Measurements from ENCODE around the gene DTNB. TPM values are rescaled to one million over a fixed set of nuclear protein-coding genes. Genes with fewer than 3 reads are reported as not detected.

DTNB gene
- total RNA-seq, 1 donor from 2014 or later, result 4.5 TPM

- ATAC-seq (ENCODE audit: poor library complexity), result no peak
- intact Hi-C loops (cut with DNase I), result no loop called here
- no peak for DNase-seq
Observed at GRCh38 chr2:25335204-25335603, 338.2 kb downstream of the DTNB start.

DNA sequence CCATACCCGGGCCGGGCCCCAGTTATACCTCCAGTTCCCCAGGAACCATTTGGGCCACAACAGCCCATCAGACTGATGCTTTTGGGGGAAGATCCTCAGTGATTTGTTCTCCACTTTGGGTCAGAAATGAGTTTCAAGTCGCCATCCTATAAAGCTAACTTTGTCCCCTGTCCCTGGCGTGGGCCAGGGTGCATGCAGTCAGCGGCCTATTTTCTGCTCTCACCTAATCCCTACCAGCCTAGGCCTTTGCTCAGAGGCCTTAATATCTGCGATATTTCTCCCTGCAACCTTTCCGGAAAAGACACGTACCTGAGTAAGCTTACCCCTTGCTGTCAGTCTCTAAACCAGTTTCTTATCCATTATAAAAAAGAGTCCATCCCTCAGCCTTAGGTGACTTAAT, 338.9 kb downstream of the DTNB start:
- DNase-seq, result no peak
- no peak for ATAC-seq (ENCODE audit: poor library complexity)
- intact Hi-C loops (cut with DNase I), result no loop called here

GRCh38 chr2:25333981-25334380, 339.4 kb downstream of the DTNB start:
- intact Hi-C loops (cut with DNase I), result no loop called here
- DNase-seq (no peak), ATAC-seq (ENCODE audit: poor library complexity) (no peak)

- peak; percentile 84 for ATAC-seq (ENCODE audit: poor library complexity)
- DNase-seq, result peak; percentile 74
- intact Hi-C loops (cut with DNase I), result no loop called here
Observed at GRCh38 chr2:25332571-25332970, 340.8 kb downstream of the DTNB start.

DNA sequence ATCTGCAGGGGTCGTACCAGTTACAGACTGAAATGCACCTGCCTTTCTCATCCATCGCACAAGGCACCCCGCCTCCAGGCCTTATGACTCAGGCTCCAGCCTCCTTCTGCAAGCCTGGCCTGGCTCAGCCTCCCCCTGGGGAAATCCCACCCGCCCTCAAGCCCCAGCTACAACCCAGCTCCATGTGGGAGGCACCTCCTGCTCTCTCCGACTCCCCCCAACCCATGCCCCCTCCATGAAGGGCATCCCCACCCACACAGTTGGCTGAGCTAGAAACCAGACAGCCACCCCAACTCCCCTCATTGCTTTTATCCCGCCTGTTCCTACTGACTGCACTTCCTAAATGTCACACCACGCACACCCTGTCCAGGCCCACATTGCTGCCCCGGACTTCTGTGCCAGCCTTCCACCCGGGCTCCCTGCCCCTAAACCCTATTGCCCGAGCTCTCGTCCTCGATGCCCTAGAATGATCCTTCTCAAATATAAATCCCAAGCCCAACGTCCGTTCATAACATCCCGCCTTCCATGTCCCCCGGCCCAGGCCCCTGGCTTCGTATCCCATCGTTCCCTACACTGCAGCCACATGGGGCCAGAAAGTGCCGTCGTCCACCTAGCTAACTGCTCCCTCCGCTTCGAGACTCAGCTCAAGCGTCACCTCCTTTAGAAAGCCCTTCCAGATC, 341.6 kb downstream of the DTNB start:
- intact Hi-C loops (cut with DNase I), result no loop called here
- ATAC-seq (ENCODE audit: poor library complexity), result no peak

DNA sequence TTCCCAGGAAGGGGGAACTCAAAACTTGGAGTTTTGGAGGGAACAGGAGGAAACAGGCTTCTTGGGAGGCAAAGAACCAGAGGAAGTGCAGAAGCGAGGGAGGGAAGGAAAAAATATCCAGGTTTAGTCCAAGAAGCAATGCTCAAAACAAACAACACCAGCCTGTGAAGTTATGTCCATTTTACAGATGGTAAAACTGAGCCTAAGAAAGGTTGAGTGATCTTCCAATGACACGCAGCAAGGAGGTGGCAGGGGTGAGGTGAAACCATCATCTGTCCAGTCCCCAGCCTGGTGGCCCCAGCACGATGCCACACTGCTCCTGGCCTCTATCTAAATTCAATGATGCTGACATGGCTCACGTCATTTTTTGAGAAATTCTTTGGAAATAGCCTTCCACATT, 342.4 kb downstream of the DTNB start:
- intact Hi-C loops (cut with DNase I), result no loop called here
- ATAC-seq (ENCODE audit: poor library complexity), result no peak
- no peak for DNase-seq

More for the DNA sequence above, 341.6 kb downstream of the DTNB start:
- peak; percentile 38 for DNase-seq

DNA sequence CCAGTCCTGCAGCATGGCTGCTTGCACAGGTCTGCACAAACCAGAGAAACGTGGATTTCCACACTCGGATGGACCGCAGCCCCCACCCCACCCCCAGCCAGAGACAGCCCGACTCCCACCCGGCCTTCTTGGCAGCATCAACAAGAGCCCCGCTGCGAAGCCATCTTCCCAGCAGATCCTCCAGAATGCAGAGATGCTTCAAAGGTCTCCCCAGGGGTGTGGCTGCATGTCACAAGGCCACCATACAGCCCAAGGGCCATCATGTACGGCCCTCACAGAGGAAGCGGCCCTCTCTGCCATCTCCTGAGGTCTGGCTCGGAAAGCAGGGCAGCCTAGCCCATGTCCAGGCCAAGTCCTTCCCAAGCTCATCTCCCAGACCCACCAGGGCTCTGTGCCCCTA, 343.1 kb downstream of the DTNB start:
- intact Hi-C loops (cut with DNase I), result no loop called here
- DNase-seq (peak; percentile 12), ATAC-seq (ENCODE audit: poor library complexity) (no peak)

DNA sequence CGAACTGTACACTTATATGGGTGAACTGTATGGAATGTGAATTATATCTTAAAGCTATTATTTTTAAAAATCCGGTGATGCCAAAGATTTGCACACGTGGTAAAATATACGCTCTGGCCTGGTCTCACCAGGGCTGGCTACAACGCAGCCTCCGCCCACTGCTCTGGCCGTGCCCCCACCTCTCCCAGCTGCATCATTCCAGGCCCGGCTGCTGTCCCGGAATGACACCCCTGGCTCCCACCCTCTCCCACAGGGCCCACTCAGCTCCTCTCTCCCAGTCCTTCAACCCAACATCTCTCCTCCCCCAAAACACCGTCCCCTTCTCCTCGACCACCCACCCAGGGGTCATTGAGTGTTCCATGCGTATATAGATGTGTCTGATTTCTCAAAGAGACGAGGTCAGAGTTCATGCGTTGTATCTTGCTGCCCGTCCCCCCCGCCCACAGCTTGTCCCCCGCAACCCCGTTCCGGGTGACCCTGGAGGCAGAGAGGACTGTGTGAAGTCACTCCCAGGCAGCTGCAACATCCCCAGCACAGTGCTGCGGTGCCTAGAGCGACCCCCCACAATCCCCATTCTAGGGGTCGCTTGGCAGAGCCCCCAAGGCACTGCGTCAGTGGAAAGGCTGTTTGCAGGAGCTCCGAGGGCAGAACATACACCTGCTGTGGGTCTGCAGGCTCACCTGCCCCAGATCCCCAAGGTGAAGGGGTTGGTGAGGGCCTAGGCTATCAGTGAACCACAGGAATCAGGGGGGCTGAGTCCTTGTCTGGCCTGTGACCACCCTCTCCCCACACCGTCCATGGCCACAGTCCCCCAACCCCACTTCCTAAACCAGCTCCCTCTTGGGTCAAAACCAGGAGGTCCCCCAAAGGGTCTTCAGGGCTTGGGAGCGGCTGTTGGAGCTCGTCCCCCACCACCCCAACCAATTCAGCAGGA, 345.0 kb downstream of the DTNB start:
- no peak for ATAC-seq (ENCODE audit: poor library complexity)
- peak; percentile 52 for DNase-seq

More for the DNA sequence above, 345.0 kb downstream of the DTNB start:
- intact Hi-C loops (cut with DNase I), result no loop called here

Small RNA genes within 50 kb of the gene (microRNA-seq; reads per million reads assigned to microRNA genes)
- gene MIR1301, result 61.1 reads per million, percentile 48 among the genes with 10 or more reads in this experiment

Other genes starting within 250 kb of the DTNB start
- 21.3 TPM for gene ASXL2, start 204.9 kb upstream of the DTNB start, total RNA-seq

Measured in Right ventricle myocardium superior (tissue), 1 donor.